CD4-positive, alpha-beta T cell treated with Interleukin-12 subunit alpha and Interleukin-12 subunit beta, for 1 hour (primary cell): ENCODE data around the gene IFNA17.
"Not testable (repeated sequence)": the region's sequence is repeated elsewhere in the genome, so short reads cannot be mapped to it uniquely, and the experiment has no call there.

ENCODE experiments used
- DNase-seq: peaks from one replicate; pipeline ENCODE4 v3.0.0-alpha.2; 2020

Gene IFNA17

GRCh38 chr9:21228122-21228521 lies at the start of gene IFNA17:
Gene IFNA17 (minus strand): TSS chr9:21228222. CDS start chr9:21228173, 49 bp downstream.
- DNase-seq = no peak

GRCh38 chr9:21268347-21268657 lies 40.3 kb upstream of the IFNA17 start:
- no peak for DNase-seq

- DNase-seq = no peak
Measured at GRCh38 chr9:21267485-21268346, 39.7 kb upstream of the IFNA17 start.

GRCh38 chr9:21266733-21267484 lies 38.9 kb upstream of the IFNA17 start:
- no peak for DNase-seq

- DNase-seq = no peak
Measured at GRCh38 chr9:21265421-21266189, 37.6 kb upstream of the IFNA17 start.

GRCh38 chr9:21255538-21256212 lies 27.7 kb upstream of the IFNA17 start:
- no peak for DNase-seq

- DNase-seq = peak; percentile 17
Measured at GRCh38 chr9:21252721-21253547, 24.9 kb upstream of the IFNA17 start.

- no peak for DNase-seq
Measured at GRCh38 chr9:21251638-21252037, 23.6 kb upstream of the IFNA17 start.

GRCh38 chr9:21251190-21251589 lies 23.2 kb upstream of the IFNA17 start:
- DNase-seq = no peak

- DNase-seq = no peak
Measured at GRCh38 chr9:21244836-21245235, 16.8 kb upstream of the IFNA17 start.

- DNase-seq = no peak
Measured at GRCh38 chr9:21239911-21240310, 11.9 kb upstream of the IFNA17 start, which contains the start of gene IFNA14. Gene IFNA14 (minus strand): TSS chr9:21240005. CDS start chr9:21239935, 70 bp downstream.

- not testable (repeated sequence) for DNase-seq
Measured at GRCh38 chr9:21236360-21236714, 8.3 kb upstream of the IFNA17 start.

GRCh38 chr9:21235468-21236359 lies 7.7 kb upstream of the IFNA17 start:
- DNase-seq = peak; percentile 49

- no peak for DNase-seq
Measured at GRCh38 chr9:21234153-21234687, 6.2 kb upstream of the IFNA17 start.

GRCh38 chr9:21233258-21233657 lies 5.2 kb upstream of the IFNA17 start:
- no peak for DNase-seq

- not testable (repeated sequence) for DNase-seq
Measured at GRCh38 chr9:21217211-21217610, 10.8 kb downstream of the IFNA17 start, which contains the start of gene IFNA16. Gene IFNA16 (minus strand): TSS chr9:21217311. CDS start chr9:21217305, 6 bp downstream.

GRCh38 chr9:21213411-21214326 lies 14.4 kb downstream of the IFNA17 start:
- peak; percentile 7 for DNase-seq

GRCh38 chr9:21212160-21212559 lies 15.9 kb downstream of the IFNA17 start:
- not testable (repeated sequence) for DNase-seq

- not testable (repeated sequence) for DNase-seq
Measured at GRCh38 chr9:21210782-21211181, 17.2 kb downstream of the IFNA17 start.
